Kidney glomerular epithelial cell (primary cell): ENCODE data around the gene INO80C.

ENCODE experiments used
- DNase-seq: peaks from one replicate; lab custom pipeline; 2025; lab: John Stamatoyannopoulos, UW

The INO80C gene

GRCh38 chr18:35513181-35513936 lies 15.6 kb upstream of the INO80C start:
- peak; percentile 74 for DNase-seq

- no peak for DNase-seq
These were observed 15.0 kb upstream of the INO80C start for GRCh38 chr18:35512761-35513160.

GRCh38 chr18:35511833-35512232 lies 14.1 kb upstream of the INO80C start:
- DNase-seq, result no peak

- DNase-seq, result no peak
These were observed 13.7 kb upstream of the INO80C start for GRCh38 chr18:35511428-35511827.

GRCh38 chr18:35510076-35510651 lies 12.4 kb upstream of the INO80C start:
- DNase-seq, result no peak

- no peak for DNase-seq
These were observed 11.1 kb upstream of the INO80C start for GRCh38 chr18:35508746-35509338.

GRCh38 chr18:35508030-35508429 lies 10.3 kb upstream of the INO80C start:
- DNase-seq, result no peak

GRCh38 chr18:35507623-35508022 lies 9.9 kb upstream of the INO80C start:
- no peak for DNase-seq

- no peak for DNase-seq
These were observed 9.4 kb upstream of the INO80C start for GRCh38 chr18:35507192-35507591.

GRCh38 chr18:35506024-35506712 lies 8.4 kb upstream of the INO80C start:
- no peak for DNase-seq

- DNase-seq, result no peak
These were observed 7.2 kb upstream of the INO80C start for GRCh38 chr18:35504996-35505395.

GRCh38 chr18:35502052-35502451 lies 4.3 kb upstream of the INO80C start:
- DNase-seq, result no peak

GRCh38 chr18:35501369-35501768 lies 3.6 kb upstream of the INO80C start:
- no peak for DNase-seq

GRCh38 chr18:35500113-35500512 lies 2.4 kb upstream of the INO80C start:
- DNase-seq, result no peak

GRCh38 chr18:35497027-35497369 lies 762 bp downstream of the INO80C start:
- DNase-seq, result peak; percentile 63

- no peak for DNase-seq
These were observed 2.0 kb downstream of the INO80C start for GRCh38 chr18:35495536-35496314.

- no peak for DNase-seq
These were observed 3.2 kb downstream of the INO80C start for GRCh38 chr18:35494251-35495220.

GRCh38 chr18:35491700-35492077 lies 6.1 kb downstream of the INO80C start:
- DNase-seq, result no peak

GRCh38 chr18:35490894-35491699 lies 6.7 kb downstream of the INO80C start:
- DNase-seq, result no peak

- DNase-seq, result no peak
These were observed 7.8 kb downstream of the INO80C start for GRCh38 chr18:35489913-35490490.
